DMS53 treated with DMSO at 0.1 percent for 48 hours (cell line): ENCODE results near the gene SIGLEC9.
"Not testable (repeated sequence)": the region's sequence is repeated elsewhere in the genome, so short reads cannot be mapped to it uniquely, and the experiment has no call there.

Experiments used
- DNase-seq: peaks from one replicate; lab custom pipeline; 2025; ENCODE audit not compliant: unreplicated experiment; lab: John Stamatoyannopoulos, UW

The SIGLEC9 gene

GRCh38 chr19:51142809-51143475, 18.2 kb downstream of the SIGLEC9 start:
- not testable (repeated sequence) for DNase-seq

DNA sequence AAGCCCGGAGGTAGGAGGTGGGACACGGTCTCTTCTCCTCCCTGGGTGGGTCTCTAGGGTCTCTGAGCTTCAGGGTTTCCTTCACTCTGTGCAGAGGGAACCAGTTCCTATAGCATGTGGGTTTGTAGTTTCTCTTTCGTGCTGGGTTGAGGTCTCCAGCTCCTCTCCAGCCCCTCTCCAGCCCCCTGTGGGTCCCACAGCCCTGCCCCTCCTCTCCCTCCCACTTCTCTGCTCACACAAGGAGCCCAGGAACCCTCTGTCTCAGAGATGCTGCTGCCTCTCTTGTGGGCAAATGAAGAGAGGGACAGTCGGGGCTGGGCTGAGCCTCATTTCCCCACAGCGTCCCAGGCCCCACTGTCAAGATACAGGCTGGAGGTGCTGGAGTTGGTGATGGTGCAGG, 18.8 kb downstream of the SIGLEC9 start:
- DNase-seq: no peak

- DNase-seq: no peak
These were observed 19.9 kb downstream of the SIGLEC9 start for GRCh38 chr19:51144482-51145045.

- no peak for DNase-seq
These were observed 21.3 kb downstream of the SIGLEC9 start for GRCh38 chr19:51145916-51146493.

DNA sequence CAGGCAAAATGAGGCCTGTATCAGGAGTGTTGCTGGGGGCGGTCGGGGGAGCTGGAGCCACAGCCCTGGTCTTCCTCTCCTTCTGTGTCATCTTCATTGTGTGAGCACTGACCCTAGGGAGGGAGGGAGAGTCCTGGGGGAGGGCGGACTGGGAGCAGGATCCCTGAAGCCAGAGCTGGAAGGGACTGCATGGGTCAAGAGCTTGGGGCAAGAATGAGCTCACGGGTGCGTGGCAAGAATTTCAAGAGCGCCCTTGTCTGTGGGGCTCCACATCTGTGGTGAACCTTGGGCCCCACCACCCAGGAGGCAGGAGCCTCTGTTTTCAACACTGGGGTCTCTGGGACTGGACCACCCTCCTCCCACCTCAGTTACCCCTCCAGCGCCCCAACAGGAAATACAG, 22.0 kb downstream of the SIGLEC9 start:
- no peak for DNase-seq

DNA sequence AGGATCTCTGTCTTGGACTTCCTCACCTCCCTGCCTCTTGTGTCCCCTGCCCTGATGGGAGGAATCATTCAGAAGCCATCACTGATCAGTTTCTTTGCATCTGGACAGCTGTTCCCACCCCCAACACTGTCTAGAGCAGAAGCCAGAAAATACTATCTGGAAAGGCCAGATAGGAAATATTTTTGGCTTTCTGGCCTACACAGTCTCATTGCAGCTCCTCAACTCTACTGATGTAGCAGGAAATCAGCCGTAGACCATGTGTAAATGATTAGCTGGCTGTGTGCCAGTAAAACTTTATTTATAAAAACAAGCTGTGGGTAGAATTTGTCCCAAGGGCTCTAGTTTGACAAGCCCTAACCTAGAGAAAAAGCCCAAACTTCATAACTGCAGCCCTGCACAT, 23.0 kb downstream of the SIGLEC9 start:
- no peak for DNase-seq

DNA sequence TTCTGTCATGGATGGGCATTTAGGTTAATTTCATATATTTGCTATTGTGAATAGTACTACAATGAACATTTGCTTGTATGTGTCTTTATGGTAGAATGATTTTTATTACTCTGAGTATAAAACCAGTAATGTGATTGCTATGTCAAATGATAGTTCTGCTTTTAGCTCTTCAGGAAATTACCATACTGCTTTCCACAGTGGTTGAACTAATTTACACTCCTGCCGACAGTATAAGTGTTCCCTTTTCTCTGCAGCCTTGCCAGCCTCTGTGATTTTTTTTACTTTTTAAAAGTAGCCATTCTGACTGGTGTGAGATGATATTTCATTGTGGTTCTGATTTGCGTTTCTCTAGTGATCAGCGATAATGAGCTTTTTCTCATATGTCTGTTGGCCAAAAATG, 23.9 kb downstream of the SIGLEC9 start:
- no peak for DNase-seq

GRCh38 chr19:51150627-51151026, 25.9 kb downstream of the SIGLEC9 start:
- no peak for DNase-seq

GRCh38 chr19:51156710-51157109, 32.0 kb downstream of the SIGLEC9 start:
- DNase-seq: no peak

GRCh38 chr19:51157265-51157664, 32.6 kb downstream of the SIGLEC9 start:
- DNase-seq: no peak

GRCh38 chr19:51158474-51159129, 33.9 kb downstream of the SIGLEC9 start:
- DNase-seq: no peak

DNA sequence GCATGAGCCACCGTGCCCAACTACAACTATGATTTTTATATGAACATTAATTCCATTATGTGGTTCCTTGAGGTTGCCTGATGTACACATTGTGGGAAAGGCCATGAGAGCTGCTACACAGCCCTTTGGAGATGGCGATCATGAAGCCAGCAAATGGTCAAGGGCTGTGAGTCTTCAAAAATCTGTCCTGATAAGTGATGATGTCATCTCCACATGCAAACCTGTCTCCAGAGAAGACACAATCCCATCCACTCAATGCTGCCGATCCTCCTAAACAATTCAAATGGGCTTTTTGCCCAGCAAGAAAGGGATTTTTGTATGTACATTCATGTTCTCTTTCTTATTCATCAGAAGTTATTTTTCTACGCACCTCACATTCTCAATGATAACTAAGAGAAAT, 35.0 kb downstream of the SIGLEC9 start:
- no peak for DNase-seq

GRCh38 chr19:51161266-51161665, 36.6 kb downstream of the SIGLEC9 start:
- no peak for DNase-seq

DNA sequence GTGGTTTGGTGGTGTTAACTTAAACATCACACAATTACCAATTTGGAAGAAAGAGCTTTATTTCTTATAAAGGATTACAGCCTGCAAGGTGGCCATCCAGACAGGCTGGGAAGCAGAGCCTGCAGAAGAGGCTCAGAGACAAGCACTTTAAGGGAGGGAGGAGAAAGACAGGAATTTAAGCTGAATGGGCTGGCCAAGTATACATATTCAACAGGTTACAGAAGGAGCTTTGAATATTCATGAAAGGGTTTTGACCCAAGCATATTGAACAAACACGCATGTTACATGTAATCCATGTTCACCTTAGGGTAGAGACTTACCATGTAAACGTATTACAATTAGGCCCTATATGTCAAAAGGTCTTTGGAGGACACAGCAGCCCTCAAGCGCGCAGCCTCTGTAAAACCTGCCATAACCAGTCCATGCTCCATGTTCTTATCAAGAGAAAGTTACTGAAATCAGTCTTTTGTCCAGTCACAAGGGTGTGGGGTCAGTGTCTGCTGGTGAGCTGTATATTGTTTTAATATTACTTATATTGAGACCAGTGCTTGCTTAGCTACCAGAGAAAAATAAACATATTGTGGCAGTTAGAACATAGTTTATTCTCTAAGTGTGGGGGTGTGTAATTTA, 37.3 kb downstream of the SIGLEC9 start:
- no peak for DNase-seq

DNA sequence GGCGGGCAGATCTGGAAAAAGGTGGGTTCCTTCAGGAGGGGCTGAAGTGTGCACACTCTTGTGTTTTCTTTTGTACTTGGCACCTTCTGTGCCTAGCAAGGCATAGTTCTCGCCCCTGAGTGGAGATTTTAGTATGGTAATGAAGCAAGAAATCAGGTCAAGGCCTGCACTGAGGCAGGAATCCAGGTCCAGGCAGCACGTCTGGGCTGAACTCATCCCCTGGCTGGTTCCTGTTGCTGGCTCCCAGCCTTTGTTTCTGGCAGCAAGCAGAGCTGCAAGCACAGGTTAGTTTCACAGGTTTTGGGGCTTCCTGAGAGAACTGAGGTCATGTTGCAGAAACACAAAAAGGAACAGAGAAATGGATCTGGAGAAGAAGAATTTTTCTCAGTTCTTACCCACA, 38.6 kb downstream of the SIGLEC9 start:
- no peak for DNase-seq

GRCh38 chr19:51164215-51164614, 39.5 kb downstream of the SIGLEC9 start:
- no peak for DNase-seq

DNA sequence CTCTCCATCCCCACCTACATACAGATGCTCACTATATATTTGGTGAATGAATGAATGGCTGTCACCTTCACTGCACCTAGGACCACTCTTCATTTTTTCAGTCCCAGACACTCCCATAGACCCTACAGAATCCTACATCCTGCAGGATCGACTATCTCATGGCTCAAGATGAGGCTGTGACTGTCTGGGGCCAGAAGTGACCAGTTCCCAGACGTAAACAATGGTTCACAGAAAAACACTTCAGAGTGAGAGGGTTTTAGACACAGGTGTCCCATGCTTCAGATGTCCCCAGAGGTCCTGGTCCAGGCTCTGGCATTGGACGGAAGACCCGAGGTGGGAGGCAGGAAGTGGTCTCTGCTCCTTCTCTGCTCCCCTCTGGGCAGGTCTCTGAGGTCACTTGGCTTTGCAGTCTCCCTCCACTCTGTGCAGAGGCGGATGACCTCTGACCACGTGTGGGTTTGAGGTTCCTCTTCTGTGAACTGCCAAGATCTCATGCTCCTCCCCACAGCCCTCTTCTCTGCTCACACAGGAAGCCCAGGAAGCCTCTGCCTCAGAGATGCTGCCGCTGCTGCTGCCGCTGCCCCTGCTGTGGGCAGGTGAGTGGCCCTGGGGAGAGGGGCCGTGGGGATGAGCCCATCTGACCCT, 42.3 kb downstream of the SIGLEC9 start:
- no peak for DNase-seq

GRCh38 chr19:51168564-51169282, 44.0 kb downstream of the SIGLEC9 start:
- no peak for DNase-seq

DNA sequence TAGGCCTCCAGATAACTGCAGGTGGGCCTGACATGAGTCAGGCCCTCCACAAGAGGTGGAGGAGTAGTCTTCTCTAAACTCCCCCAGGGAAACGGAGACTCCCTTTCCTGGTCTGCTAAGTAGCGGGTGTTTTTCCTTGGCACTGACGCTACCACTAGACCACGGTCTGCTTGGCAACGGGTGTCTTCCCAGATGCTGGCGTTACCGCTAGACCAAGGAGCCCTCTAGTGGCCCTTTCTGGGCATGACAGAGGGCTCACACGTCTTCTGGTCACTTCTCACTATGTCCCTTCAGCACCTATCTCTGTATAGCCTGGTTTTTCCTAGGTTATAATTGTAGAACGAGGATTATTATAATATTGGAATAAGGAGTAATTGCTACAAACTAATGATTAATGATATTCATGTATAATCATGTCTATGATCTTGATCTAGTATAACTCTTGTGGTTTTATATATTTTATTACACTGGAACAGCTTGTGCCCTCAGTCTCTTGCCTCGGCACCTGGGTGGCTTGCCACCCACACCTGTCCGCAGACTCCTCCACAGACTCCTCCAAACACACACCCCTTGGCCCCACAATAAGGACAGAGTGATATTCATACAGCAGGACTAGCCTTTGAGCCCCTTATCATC, 44.7 kb downstream of the SIGLEC9 start:
- DNase-seq: peak; percentile 37

- no peak for DNase-seq
These were observed 47.5 kb downstream of the SIGLEC9 start for GRCh38 chr19:51172223-51172622.
